ENCODE data around the gene EIF2AK3.

EIF2AK3 gene

GRCh38 chr2:88602022-88602421, 25.2 kb downstream of the EIF2AK3 start:
- Histone ChIP-seq H3F3A (ENCODE audit: control insufficient read depth, insufficient read depth) (peaks cover 46% of the 10 kb centered on the region), H4K20me1 (ENCODE audit: control insufficient read depth, insufficient read depth, low read depth, low read length) (no peaks in the 10 kb centered on the region), H3K4me2 (ENCODE audit: low read length) (peak overlapping the region; percentile 77), H3K27me3 (ENCODE audit: control insufficient read depth, low read length) (no peaks in the 10 kb centered on the region), H3K27ac (ENCODE audit: low read depth, low read length) (peak overlapping the region; percentile 96), H3K4me1 (ENCODE audit: control insufficient read depth, low read length) (peaks cover 98% of the 10 kb centered on the region), H3K36me3 (ENCODE audit: control insufficient read depth, low read length) (peaks cover 62% of the 10 kb centered on the region), H3K9me2 (replicated peaks; ENCODE audit: control insufficient read depth, low read length) (no peaks in the 10 kb centered on the region), H3K79me2 (ENCODE audit: control insufficient read depth, low read length) (peaks cover 84% of the 10 kb centered on the region), H3K4me3 (ENCODE audit: low read length) (peak overlapping the region; percentile 64), H3K9me3 (ENCODE audit: control insufficient read depth, insufficient read depth, low read length) (no peaks in the 10 kb centered on the region)
- no peak for TF ChIP-seq CTCF (IDR thresholded peaks at IDR 0.05; ENCODE audit: low read depth, low read length, poor library complexity, severe bottlenecking)
- TF ChIP-seq EZH2phosphoT487 (IDR thresholded peaks at IDR 0.05; ENCODE audit: borderline replicate concordance, low read length): no peak

DNA sequence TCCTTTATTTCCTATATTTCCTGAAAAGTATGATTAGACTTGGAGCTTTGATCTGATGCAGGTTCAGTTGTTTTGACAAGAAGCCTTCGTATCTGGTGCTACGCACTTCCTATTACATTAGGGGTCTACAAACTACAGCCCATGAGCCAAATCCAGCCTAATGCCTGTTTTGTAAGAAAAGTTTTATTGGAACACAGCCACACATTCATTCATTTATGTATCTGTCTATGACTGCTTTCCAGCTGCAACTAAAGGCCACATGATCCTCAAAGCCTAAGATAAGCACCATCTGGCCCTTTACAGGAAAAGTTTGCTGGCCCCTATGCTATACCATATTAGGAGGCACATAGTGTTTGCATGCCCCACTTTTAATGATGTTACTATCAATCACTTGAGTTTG, 26.0 kb downstream of the EIF2AK3 start:
- Histone ChIP-seq H3K9me2 (replicated peaks; ENCODE audit: control insufficient read depth, low read length) (no peaks in the 10 kb centered on the region), H4K20me1 (ENCODE audit: control insufficient read depth, insufficient read depth, low read depth, low read length) (no peaks in the 10 kb centered on the region), H3K27ac (ENCODE audit: low read depth, low read length) (peak overlapping the region; percentile 96), H3K79me2 (ENCODE audit: control insufficient read depth, low read length) (peaks cover 91% of the 10 kb centered on the region), H3K4me2 (ENCODE audit: low read length) (peak overlapping the region; percentile 77), H3K9me3 (ENCODE audit: control insufficient read depth, insufficient read depth, low read length) (no peaks in the 10 kb centered on the region), H3F3A (ENCODE audit: control insufficient read depth, insufficient read depth) (peaks cover 39% of the 10 kb centered on the region), H3K4me1 (ENCODE audit: control insufficient read depth, low read length) (peaks cover 98% of the 10 kb centered on the region), H3K4me3 (ENCODE audit: low read length) (peak overlapping the region; percentile 63), H3K36me3 (ENCODE audit: control insufficient read depth, low read length) (peaks cover 69% of the 10 kb centered on the region), H3K27me3 (ENCODE audit: control insufficient read depth, low read length) (no peaks in the 10 kb centered on the region)
- TF ChIP-seq CTCF (IDR thresholded peaks at IDR 0.05; ENCODE audit: low read depth, low read length, poor library complexity, severe bottlenecking) (no peak), EZH2phosphoT487 (IDR thresholded peaks at IDR 0.05; ENCODE audit: borderline replicate concordance, low read length) (no peak)

GRCh38 chr2:88600038-88600465, 27.2 kb downstream of the EIF2AK3 start:
- no peaks in the 10 kb centered on the region for H4K20me1 ChIP-seq (ENCODE audit: control insufficient read depth, insufficient read depth, low read depth, low read length)
- peaks cover 71% of the 10 kb centered on the region for H3K36me3 ChIP-seq (ENCODE audit: control insufficient read depth, low read length)
- peaks cover 98% of the 10 kb centered on the region for H3K4me1 ChIP-seq (ENCODE audit: control insufficient read depth, low read length)
- H3K79me2 ChIP-seq (ENCODE audit: control insufficient read depth, low read length): peaks cover 93% of the 10 kb centered on the region
- H3K27me3 ChIP-seq (ENCODE audit: control insufficient read depth, low read length): no peaks in the 10 kb centered on the region
- H3K27ac ChIP-seq (ENCODE audit: low read depth, low read length): peak overlapping the region; percentile 96
- peaks cover 35% of the 10 kb centered on the region for H3F3A ChIP-seq (ENCODE audit: control insufficient read depth, insufficient read depth)
- H3K9me2 ChIP-seq (replicated peaks; ENCODE audit: control insufficient read depth, low read length): no peaks in the 10 kb centered on the region
- H3K4me2 ChIP-seq (ENCODE audit: low read length): peak overlapping the region; percentile 77
- no peaks in the 10 kb centered on the region for H3K9me3 ChIP-seq (ENCODE audit: control insufficient read depth, insufficient read depth, low read length)
- TF ChIP-seq CTCF (IDR thresholded peaks at IDR 0.05; ENCODE audit: low read depth, low read length, poor library complexity, severe bottlenecking) (no peak), EZH2phosphoT487 (IDR thresholded peaks at IDR 0.05; ENCODE audit: borderline replicate concordance, low read length) (no peak)
- H3K4me3 ChIP-seq (ENCODE audit: low read length): peak overlapping the region; percentile 63

Measured in DOHH2 (cell line).